HCT116 (cell line): ENCODE results near the gene BAG1. TPM values are rescaled to one million over a fixed set of nuclear protein-coding genes. Genes with fewer than 3 reads are reported as not detected.

Source experiments
- ATAC-seq: fragments of 200-7000 bp; cut with Tn5 transposase; 2 replicates; pipeline ENCODE4 v1.9.1; 2020; ENCODE audit warnings: mild to moderate bottlenecking, moderate library complexity
- BruUV-seq: library from RNA; stranded (reverse); fragments of 400-500 nt; replicated peaks from 2 replicates; lab custom pipeline; 2021; lab: Mats Ljungman, UMichigan
- CTCF ChIA-PET: fragments of 300-600 bp; sonication (Branson Sonifier 250); formaldehyde crosslinking; loops from one replicate; lab custom pipeline; 2021; ENCODE audit warnings: antibody characterized with exemption; lab: Charles Lee
- POLR2A ChIA-PET: fragments of 300-600, 350-600 bp; sonication (Branson Sonifier 250); formaldehyde crosslinking; loops from one replicate; lab custom pipeline; 2021; ENCODE audit warnings: antibody characterized with exemption; lab: Charles Lee
- RAD21 ChIA-PET, 2 experiments: fragments of 300-600 bp; sonication (Branson Sonifier 250); formaldehyde crosslinking; loops; one replicate each; lab custom pipeline; 2023; ENCODE audit warnings: low total read pairs in 2 of 2; ENCODE audit not compliant: uncharacterized antibody in 2 of 2, unreplicated experiment in 2 of 2, low non-redundant PET in 1 of 2; lab: Charles Lee
- DNase-seq: peaks from one replicate; pipeline ENCODE4 v3.0.0-alpha.2; 2010; ENCODE audit warnings: low read depth, low spot score
- H2AFZ ChIP-seq: fragments of 200-600 bp; shearing (Covaris generic), sonication (generic); 2 replicates; pipeline ENCODE4 v1.6.1; 2017; ENCODE audit warnings: low read depth, mixed run types, mixed read lengths, antibody characterized with exemption, low read length; ENCODE audit not compliant: poor library complexity, severe bottlenecking
- H3K27ac ChIP-seq: 2 replicates; pipeline ENCODE4 v1.5.1; 2012; ENCODE audit warnings: low read depth, low read length
- H3K27me3 ChIP-seq: fragments of 200-600 bp; sonication (generic); 2 replicates; pipeline ENCODE4 v1.6.1; 2016; ENCODE audit warnings: mixed run types, low read length, mixed read lengths; ENCODE audit not compliant: insufficient read depth
- H3K36me3 ChIP-seq, 2 experiments: fragments of 200-500 bp in 1 of 2; fragments of 200-600 bp in 1 of 2; sonication (Bioruptor generic) in 1 of 2; sonication (generic) in 1 of 2; 2 replicates each; pipeline versions ENCODE4 v1.5.1 to v1.6.1; 2014 to 2016; ENCODE audit warnings: low read length in 2 of 2, inconsistent platforms in 1 of 2, mixed read lengths in 1 of 2, mixed run types in 1 of 2; ENCODE audit not compliant: insufficient read depth in 2 of 2, control insufficient read depth in 1 of 2
- H3K4me1 ChIP-seq, 2 experiments: fragments of 200-600 bp in 1 of 2; sonication (generic) in 1 of 2; 2 replicates each; pipeline versions ENCODE4 v1.5.1 to v1.6.1; 2012 to 2017; ENCODE audit warnings: low read length in 2 of 2, inconsistent platforms in 1 of 2, mild to moderate bottlenecking in 1 of 2, mixed read lengths in 1 of 2, mixed run types in 1 of 2, moderate library complexity in 1 of 2; ENCODE audit not compliant: insufficient read depth in 2 of 2, control insufficient read depth in 1 of 2
- H3K4me2 ChIP-seq: fragments of 200-600 bp; sonication (generic); 2 replicates; pipeline ENCODE4 v1.6.1; 2017; ENCODE audit warnings: mixed run types, low read length, mixed read lengths
- H3K4me3 ChIP-seq, 2 experiments: fragments of 200-600 bp in 1 of 2; sonication (generic) in 1 of 2; replicated peaks in 1 of 2; 2 replicates each; pipeline ENCODE4 v1.5.1; 2011 to 2016; ENCODE audit warnings: low read length in 2 of 2, control low read depth in 1 of 2, low read depth in 1 of 2, mild to moderate bottlenecking in 1 of 2, mixed read lengths in 1 of 2, mixed run types in 1 of 2
- H3K79me2 ChIP-seq: fragments of 200-600 bp; sonication (generic); 2 replicates; pipeline ENCODE4 v1.6.1; 2017; ENCODE audit warnings: mild to moderate bottlenecking, mixed run types, low read length, moderate library complexity, mixed read lengths; ENCODE audit not compliant: insufficient read depth
- H3K9ac ChIP-seq: fragments of 200-600 bp; sonication (generic); 2 replicates; pipeline ENCODE4 v1.6.1; 2016; ENCODE audit warnings: low read length, mixed read lengths
- H3K9me2 ChIP-seq: fragments of 200-600 bp; sonication (generic), shearing (Covaris generic); 2 replicates; pipeline ENCODE4 v1.6.1; 2017; ENCODE audit warnings: mixed run types, mild to moderate bottlenecking, moderate library complexity; ENCODE audit not compliant: insufficient read depth
- H3K9me3 ChIP-seq, 2 experiments: fragments of 200-500 bp in 1 of 2; fragments of 200-600 bp in 1 of 2; sonication (Bioruptor generic) in 1 of 2; sonication (generic) in 1 of 2; 2 replicates each; pipeline ENCODE4 v1.6.1; 2014 to 2017; ENCODE audit warnings: low read length in 2 of 2, mixed read lengths in 2 of 2, inconsistent platforms in 1 of 2, low read depth in 1 of 2, mild to moderate bottlenecking in 1 of 2, mixed run types in 1 of 2, moderate library complexity in 1 of 2; ENCODE audit not compliant: control insufficient read depth in 1 of 2, insufficient read depth in 1 of 2
- H4K20me1 ChIP-seq: fragments of 200-600 bp; sonication (generic), shearing (Covaris generic); 2 replicates; pipeline ENCODE4 v1.6.1; 2017; ENCODE audit warnings: mixed run types, mild to moderate bottlenecking, moderate library complexity; ENCODE audit not compliant: insufficient read depth
- CBX3 ChIP-seq: IDR thresholded peaks from 2 replicates; pipeline ENCODE4 v1.6.1; 2012; ENCODE audit warnings: low read depth
- CEBPB ChIP-seq: IDR thresholded peaks from 2 replicates; pipeline ENCODE4 v1.6.1; 2012; ENCODE audit warnings: low read depth
- EGR1 ChIP-seq: IDR thresholded peaks from 2 replicates; pipeline ENCODE4 v1.6.1; 2012; ENCODE audit warnings: low read depth
- ELF1 ChIP-seq: IDR thresholded peaks from 2 replicates; pipeline ENCODE4 v1.6.1; 2012; ENCODE audit warnings: low read depth, borderline replicate concordance
- EZH2phosphoT487 ChIP-seq: fragments of 200-600 bp; IDR thresholded peaks from 2 replicates; pipeline ENCODE4 v1.6.1; 2018; ENCODE audit warnings: antibody characterized with exemption, borderline replicate concordance
- FOSL1 ChIP-seq: IDR thresholded peaks from 2 replicates; pipeline ENCODE4 v1.6.1; 2012; ENCODE audit warnings: low read depth
- RAD21 ChIP-seq: IDR thresholded peaks from 2 replicates; pipeline ENCODE4 v1.6.1; 2012; ENCODE audit warnings: low read depth, mild to moderate bottlenecking
- SIN3A ChIP-seq: IDR thresholded peaks from 2 replicates; pipeline ENCODE4 v1.6.1; 2012; ENCODE audit warnings: low read depth
- SRF ChIP-seq: IDR thresholded peaks from 2 replicates; pipeline ENCODE4 v1.6.1; 2012; ENCODE audit warnings: low read depth
- TCF7L2 ChIP-seq: IDR thresholded peaks from 2 replicates; pipeline ENCODE4 v1.7.0; 2011; ENCODE audit warnings: borderline replicate concordance, inconsistent platforms; ENCODE audit not compliant: insufficient read depth, insufficient read length; ENCODE audit errors: extremely low read depth
- intact Hi-C: fragments of 100-400 bp; cut with micrococcal nuclease; formaldehyde crosslinking; loops from 2 replicates; pipeline ENCODE4 v1.10.0; 2022
- total RNA-seq: library from RNA; stranded (reverse); gene quantifications from one replicate; pipeline ENCODE4 v1.2.1, GENCODE V29; 2021; ENCODE audit not compliant: unreplicated experiment
- TF ChIP-seq, protein P1 (sequence below): IDR thresholded peaks from 2 replicates; pipeline ENCODE4 v1.6.1; 2011; ENCODE audit warnings: mild to moderate bottlenecking, low read length, moderate library complexity; ENCODE audit not compliant: insufficient replicate concordance; ENCODE audit errors: extremely low read depth
- TF ChIP-seq, protein P2 (sequence below), 3 experiments: fragments of 200-600 bp in 1 of 3; sonication (generic) in 1 of 3; IDR thresholded peaks in 2 of 3; conservative IDR thresholded peaks in 1 of 3; 2 replicates each; pipeline ENCODE4 v1.5.1; 2012 to 2017; ENCODE audit warnings: low read depth in 2 of 3, low read length in 2 of 3, antibody characterized with exemption in 1 of 3, borderline replicate concordance in 1 of 3, control low read depth in 1 of 3, mild to moderate bottlenecking in 1 of 3, mixed read lengths in 1 of 3, mixed run types in 1 of 3, moderate library complexity in 1 of 3; ENCODE audit not compliant: insufficient read depth in 1 of 3
- TF ChIP-seq, protein P3 (sequence below): IDR thresholded peaks from 2 replicates; pipeline ENCODE4 v1.6.1; 2012; ENCODE audit warnings: low read depth
- TF ChIP-seq, protein P4 (sequence below): IDR thresholded peaks from 2 replicates; pipeline ENCODE4 v1.6.1; 2012

The BAG1 gene
- total RNA-seq, 1 experiment from 2014 or later, result 58.2 TPM

DNA sequence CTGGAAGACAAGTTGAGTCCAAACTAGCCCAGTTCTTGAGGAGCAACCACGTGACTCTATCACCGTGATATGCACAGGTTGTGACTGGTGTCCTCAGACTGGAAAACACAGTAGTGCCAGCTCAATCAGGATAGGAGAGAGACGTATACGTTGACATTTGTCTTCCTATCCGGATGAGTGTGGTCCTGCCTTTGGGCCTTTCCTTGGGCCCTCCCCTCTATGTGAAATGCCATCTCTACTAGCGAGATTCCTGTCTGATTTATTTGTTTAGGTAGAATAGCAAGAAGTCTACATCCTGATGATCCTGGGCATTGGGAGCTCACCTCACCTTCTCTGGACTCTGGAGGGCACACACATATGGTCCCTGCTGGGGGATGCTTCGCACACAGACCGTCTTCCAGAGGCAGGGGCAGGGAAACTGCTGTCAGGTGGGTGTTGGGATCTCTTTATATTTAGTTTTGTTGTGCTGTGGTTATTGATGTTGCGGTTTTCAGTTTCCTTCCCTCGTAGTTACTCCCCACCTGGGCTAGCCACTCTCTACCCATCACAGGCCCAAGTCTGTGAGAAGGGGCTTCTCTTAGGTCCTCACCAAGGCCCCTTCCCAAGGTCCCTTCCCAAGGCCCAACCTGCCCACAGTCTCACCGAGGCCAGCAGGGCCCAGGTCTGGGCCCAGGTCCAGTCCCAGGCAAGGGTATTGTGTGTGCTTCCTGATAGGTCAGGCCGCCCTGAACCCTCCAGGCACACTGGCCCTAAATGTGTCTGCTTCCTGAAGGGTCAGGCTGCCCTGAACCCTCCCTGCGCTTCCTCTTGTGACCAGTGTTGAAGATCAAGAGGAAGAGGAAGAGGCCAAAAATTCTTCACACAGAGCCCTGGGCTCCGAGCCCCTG, 43.6 kb downstream of the BAG1 start:
- Histone ChIP-seq H3K36me3 (no peaks in the 10 kb centered on the region), H3K4me2 (no peak overlapping the region), H3K4me3 (no peak overlapping the region), H2AFZ (no peak overlapping the region), H3K79me2 (no peaks in the 10 kb centered on the region), H4K20me1 (no peaks in the 10 kb centered on the region), H3K9ac (no peak overlapping the region), H3K27me3 (no peaks in the 10 kb centered on the region), H3K27ac (no peak overlapping the region), H3K9me3 (no peaks in the 10 kb centered on the region), H3K9me2 (no peaks in the 10 kb centered on the region), H3K4me1 (peaks cover 0 to 6% of the 10 kb centered on the region in 2 experiments; a peak in 2 of 4 replicates)
- no peak for ATAC-seq
- ChIA-PET POLR2A (no interaction called here), RAD21 (no interaction called here), CTCF (no interaction called here)
- TF ChIP-seq, protein P1, sequence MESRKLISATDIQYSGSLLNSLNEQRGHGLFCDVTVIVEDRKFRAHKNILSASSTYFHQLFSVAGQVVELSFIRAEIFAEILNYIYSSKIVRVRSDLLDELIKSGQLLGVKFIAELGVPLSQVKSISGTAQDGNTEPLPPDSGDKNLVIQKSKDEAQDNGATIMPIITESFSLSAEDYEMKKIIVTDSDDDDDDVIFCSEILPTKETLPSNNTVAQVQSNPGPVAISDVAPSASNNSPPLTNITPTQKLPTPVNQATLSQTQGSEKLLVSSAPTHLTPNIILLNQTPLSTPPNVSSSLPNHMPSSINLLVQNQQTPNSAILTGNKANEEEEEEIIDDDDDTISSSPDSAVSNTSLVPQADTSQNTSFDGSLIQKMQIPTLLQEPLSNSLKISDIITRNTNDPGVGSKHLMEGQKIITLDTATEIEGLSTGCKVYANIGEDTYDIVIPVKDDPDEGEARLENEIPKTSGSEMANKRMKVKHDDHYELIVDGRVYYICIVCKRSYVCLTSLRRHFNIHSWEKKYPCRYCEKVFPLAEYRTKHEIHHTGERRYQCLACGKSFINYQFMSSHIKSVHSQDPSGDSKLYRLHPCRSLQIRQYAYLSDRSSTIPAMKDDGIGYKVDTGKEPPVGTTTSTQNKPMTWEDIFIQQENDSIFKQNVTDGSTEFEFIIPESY, result no peak
- no peak for TF ChIP-seq RAD21
- no peak for TF ChIP-seq FOSL1
- no peak for TF ChIP-seq SRF
- TF ChIP-seq CBX3, result no peak
- TF ChIP-seq SIN3A, result no peak
- TF ChIP-seq, protein P2, sequence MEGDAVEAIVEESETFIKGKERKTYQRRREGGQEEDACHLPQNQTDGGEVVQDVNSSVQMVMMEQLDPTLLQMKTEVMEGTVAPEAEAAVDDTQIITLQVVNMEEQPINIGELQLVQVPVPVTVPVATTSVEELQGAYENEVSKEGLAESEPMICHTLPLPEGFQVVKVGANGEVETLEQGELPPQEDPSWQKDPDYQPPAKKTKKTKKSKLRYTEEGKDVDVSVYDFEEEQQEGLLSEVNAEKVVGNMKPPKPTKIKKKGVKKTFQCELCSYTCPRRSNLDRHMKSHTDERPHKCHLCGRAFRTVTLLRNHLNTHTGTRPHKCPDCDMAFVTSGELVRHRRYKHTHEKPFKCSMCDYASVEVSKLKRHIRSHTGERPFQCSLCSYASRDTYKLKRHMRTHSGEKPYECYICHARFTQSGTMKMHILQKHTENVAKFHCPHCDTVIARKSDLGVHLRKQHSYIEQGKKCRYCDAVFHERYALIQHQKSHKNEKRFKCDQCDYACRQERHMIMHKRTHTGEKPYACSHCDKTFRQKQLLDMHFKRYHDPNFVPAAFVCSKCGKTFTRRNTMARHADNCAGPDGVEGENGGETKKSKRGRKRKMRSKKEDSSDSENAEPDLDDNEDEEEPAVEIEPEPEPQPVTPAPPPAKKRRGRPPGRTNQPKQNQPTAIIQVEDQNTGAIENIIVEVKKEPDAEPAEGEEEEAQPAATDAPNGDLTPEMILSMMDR (IDR thresholded peaks at IDR 0.05 in 2 of 3, conservative IDR thresholded peaks at IDR 0.05 in 1 of 3; ENCODE audit: borderline replicate concordance in 1 of 3, insufficient read depth in 1 of 3, low read depth in 2 of 3, low read length in 2 of 3), result no peak
- no peak for TF ChIP-seq ELF1
- TF ChIP-seq EGR1, result no peak
- TF ChIP-seq TCF7L2, result no peak
- TF ChIP-seq, protein P3, sequence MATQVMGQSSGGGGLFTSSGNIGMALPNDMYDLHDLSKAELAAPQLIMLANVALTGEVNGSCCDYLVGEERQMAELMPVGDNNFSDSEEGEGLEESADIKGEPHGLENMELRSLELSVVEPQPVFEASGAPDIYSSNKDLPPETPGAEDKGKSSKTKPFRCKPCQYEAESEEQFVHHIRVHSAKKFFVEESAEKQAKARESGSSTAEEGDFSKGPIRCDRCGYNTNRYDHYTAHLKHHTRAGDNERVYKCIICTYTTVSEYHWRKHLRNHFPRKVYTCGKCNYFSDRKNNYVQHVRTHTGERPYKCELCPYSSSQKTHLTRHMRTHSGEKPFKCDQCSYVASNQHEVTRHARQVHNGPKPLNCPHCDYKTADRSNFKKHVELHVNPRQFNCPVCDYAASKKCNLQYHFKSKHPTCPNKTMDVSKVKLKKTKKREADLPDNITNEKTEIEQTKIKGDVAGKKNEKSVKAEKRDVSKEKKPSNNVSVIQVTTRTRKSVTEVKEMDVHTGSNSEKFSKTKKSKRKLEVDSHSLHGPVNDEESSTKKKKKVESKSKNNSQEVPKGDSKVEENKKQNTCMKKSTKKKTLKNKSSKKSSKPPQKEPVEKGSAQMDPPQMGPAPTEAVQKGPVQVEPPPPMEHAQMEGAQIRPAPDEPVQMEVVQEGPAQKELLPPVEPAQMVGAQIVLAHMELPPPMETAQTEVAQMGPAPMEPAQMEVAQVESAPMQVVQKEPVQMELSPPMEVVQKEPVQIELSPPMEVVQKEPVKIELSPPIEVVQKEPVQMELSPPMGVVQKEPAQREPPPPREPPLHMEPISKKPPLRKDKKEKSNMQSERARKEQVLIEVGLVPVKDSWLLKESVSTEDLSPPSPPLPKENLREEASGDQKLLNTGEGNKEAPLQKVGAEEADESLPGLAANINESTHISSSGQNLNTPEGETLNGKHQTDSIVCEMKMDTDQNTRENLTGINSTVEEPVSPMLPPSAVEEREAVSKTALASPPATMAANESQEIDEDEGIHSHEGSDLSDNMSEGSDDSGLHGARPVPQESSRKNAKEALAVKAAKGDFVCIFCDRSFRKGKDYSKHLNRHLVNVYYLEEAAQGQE, result no peak
- no peak for TF ChIP-seq EZH2phosphoT487
- no peak for TF ChIP-seq CEBPB
- TF ChIP-seq, protein P4, sequence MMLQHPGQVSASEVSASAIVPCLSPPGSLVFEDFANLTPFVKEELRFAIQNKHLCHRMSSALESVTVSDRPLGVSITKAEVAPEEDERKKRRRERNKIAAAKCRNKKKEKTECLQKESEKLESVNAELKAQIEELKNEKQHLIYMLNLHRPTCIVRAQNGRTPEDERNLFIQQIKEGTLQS, result no peak
- BruUV-seq, result no TSS peak
- no peak for DNase-seq
- intact Hi-C loops, result loop anchor here (10.0 kb wide), 1 partner anchor 636 kb away; no protein-coding TSS in a partner anchor
